BE2C (cell line): Measurements from ENCODE around the gene COPS7A. TPM values are rescaled to one million over a fixed set of nuclear protein-coding genes. Genes with fewer than 3 reads are reported as not detected.
A peak's percentile ranks its signal among the peaks of the same experiment; 100 is the strongest.

Experiments used
- DNase-seq: peaks from one replicate; pipeline ENCODE4 v3.0.0-alpha.2; 2020
- H3K27me3 ChIP-seq: fragments of 250-450 bp; sonication (Bioruptor Pico); 2 replicates; pipeline ENCODE4 v1.5.1; 2020; ENCODE audit warnings: mild to moderate bottlenecking
- H3K36me3 ChIP-seq: fragments of 250-450 bp; sonication (Bioruptor Pico); 2 replicates; pipeline ENCODE4 v1.5.1; 2020; ENCODE audit warnings: mild to moderate bottlenecking
- H3K4me1 ChIP-seq: fragments of 250-450 bp; sonication (Bioruptor Pico); 2 replicates; pipeline ENCODE4 v1.5.1; 2020
- H3K4me3 ChIP-seq: 2 replicates; pipeline ENCODE4 v1.5.1; 2011; ENCODE audit warnings: low read depth, low read length
- H3K9me3 ChIP-seq: fragments of 250-450 bp; sonication (Bioruptor Pico); 2 replicates; pipeline ENCODE4 v1.5.1; 2020
- polyA plus RNA-seq: library from polyadenylated mRNA; unstranded; fragments of >200 nt; gene quantifications from one replicate; pipeline ENCODE4 v1.2.1, GENCODE V29; 2012; ENCODE audit warnings: low read depth, missing spikeins; ENCODE audit not compliant: insufficient read length, insufficient read depth
- TF ChIP-seq, protein P1 (sequence below): IDR thresholded peaks from 2 replicates; pipeline ENCODE4 v1.5.1; 2012; ENCODE audit warnings: mild to moderate bottlenecking, low read depth, low read length

Gene COPS7A, protein sequence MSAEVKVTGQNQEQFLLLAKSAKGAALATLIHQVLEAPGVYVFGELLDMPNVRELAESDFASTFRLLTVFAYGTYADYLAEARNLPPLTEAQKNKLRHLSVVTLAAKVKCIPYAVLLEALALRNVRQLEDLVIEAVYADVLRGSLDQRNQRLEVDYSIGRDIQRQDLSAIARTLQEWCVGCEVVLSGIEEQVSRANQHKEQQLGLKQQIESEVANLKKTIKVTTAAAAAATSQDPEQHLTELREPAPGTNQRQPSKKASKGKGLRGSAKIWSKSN
- polyA plus RNA-seq: 335 TPM

DNA sequence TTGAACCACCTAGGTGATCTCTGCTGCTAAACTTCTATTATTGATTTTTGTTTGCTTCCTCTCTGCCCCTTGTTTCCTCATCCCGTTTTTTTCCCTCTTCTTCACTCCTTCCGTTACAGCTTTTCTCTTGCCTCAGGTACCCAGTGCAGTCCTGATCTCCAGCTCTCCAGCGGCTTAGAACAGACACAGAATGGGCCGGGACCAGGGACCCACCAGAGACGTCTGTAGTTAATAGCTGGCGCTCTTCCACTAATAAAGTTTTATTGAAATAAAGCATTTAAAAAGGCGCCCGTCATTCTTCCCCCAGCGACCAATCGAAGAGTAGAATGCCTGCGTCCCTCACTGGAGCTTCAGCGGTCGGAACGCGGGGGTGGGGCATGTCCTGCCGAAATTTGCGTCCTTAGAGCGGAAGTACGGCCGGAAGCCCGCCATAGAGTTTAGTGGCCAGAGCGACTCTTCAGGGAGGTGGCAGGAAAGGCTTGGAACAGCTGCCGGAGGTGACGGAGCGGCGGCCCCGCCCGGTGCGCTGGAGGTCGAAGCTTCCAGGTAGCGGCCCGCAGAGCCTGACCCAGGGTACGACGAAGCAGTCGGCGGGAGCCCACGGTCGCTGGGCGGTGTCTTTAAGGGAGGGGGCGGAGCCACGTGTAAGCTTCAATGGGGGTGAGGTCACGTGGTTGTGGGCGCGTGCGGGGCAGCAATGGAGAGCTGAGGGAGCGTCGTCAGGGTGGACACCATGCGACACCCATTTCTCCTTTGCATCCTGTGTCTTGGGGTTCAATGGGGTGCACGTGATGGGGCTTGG lies at the start of gene COPS7A:
Gene COPS7A, plus strand, starts transcription at position 440 of the 802 bp plus-strand sequence. CDS start 611 bp downstream, outside the sequence.
- H3K36me3 ChIP-seq: peaks cover 11% of the 10 kb centered on the region; the same call in 1 of the 2 replicates
- DNase-seq: peak; percentile 98
- H3K9me3 ChIP-seq: no peaks in the 10 kb centered on the region
- H3K4me3 ChIP-seq: peak within 1 kb of the TSS; percentile 88
- no peaks in the 10 kb centered on the region for H3K4me1 ChIP-seq
- H3K27me3 ChIP-seq: no peaks in the 10 kb centered on the region
- TF ChIP-seq, protein P1, sequence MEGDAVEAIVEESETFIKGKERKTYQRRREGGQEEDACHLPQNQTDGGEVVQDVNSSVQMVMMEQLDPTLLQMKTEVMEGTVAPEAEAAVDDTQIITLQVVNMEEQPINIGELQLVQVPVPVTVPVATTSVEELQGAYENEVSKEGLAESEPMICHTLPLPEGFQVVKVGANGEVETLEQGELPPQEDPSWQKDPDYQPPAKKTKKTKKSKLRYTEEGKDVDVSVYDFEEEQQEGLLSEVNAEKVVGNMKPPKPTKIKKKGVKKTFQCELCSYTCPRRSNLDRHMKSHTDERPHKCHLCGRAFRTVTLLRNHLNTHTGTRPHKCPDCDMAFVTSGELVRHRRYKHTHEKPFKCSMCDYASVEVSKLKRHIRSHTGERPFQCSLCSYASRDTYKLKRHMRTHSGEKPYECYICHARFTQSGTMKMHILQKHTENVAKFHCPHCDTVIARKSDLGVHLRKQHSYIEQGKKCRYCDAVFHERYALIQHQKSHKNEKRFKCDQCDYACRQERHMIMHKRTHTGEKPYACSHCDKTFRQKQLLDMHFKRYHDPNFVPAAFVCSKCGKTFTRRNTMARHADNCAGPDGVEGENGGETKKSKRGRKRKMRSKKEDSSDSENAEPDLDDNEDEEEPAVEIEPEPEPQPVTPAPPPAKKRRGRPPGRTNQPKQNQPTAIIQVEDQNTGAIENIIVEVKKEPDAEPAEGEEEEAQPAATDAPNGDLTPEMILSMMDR: no peak

DNA sequence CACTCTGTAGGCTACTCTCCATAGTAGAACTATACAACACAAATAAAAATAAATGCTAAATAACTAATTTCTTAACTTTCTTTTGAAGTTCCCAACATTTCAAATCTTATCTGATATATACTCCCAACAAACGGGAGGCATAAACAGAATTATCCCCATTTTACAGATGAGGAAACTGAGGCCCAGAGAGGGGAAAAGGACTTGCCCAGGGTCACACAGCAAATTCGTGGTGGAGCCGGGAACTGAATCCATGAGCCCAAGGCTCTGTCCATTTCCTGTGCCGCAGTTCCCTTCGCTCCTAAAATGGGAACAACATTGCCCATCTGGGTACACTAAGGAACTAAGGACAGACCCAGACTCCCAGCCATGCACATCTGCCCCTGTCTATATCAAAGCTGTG lies 46.9 kb upstream of the COPS7A start:
- no peaks in the 10 kb centered on the region for H3K27me3 ChIP-seq
- no peak overlapping the region for H3K4me3 ChIP-seq
- no peaks in the 10 kb centered on the region for H3K9me3 ChIP-seq
- peaks cover 80% of the 10 kb centered on the region for H3K36me3 ChIP-seq
- TF ChIP-seq, protein P1: no peak
- DNase-seq: no peak
- no peaks in the 10 kb centered on the region for H3K4me1 ChIP-seq

DNA sequence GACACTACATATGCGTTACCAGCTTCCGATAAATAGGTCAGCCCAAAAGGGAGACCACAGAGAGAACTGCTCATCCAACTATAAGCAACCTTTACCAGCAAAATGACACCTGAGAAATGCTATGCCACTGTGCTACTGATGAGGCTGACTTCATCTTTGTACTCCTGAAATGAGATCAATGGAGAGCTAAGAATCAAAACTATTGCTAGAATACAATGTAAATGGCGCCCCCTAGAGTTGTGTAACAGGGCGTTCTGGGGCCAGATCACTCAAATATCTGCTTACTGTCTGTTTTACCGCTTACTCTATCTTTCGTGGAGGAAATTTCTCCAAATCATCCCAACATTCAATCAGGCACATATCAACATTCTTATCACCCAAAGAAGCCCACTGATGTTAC lies 39.2 kb upstream of the COPS7A start:
- Histone ChIP-seq H3K27me3 (no peaks in the 10 kb centered on the region), H3K4me1 (no peaks in the 10 kb centered on the region), H3K9me3 (no peaks in the 10 kb centered on the region), H3K36me3 (peaks cover 25% of the 10 kb centered on the region), H3K4me3 (no peak overlapping the region)
- peak; percentile 67 for DNase-seq
- TF ChIP-seq, protein P1: peak; percentile 84

DNA sequence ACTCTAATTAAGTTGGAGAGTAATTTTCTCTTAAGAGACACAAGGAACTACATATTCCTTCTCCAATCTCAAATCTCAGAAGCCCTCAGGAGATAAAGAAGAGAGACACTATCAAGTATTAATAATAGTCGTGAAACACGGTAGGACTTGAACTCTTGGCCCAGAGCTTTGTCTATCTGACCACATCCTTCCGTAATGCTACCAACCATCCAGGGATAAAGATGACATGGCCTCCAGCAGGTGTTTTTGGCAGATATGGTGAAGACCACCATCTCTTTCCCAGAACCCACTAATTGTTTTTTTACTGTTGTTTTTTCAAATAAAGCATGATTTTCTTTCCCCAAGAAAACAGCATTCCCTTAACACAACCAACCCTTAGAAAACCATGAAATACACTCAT lies 38.0 kb upstream of the COPS7A start:
- Histone ChIP-seq H3K36me3 (peaks cover 17% of the 10 kb centered on the region), H3K27me3 (no peaks in the 10 kb centered on the region), H3K4me1 (no peaks in the 10 kb centered on the region), H3K9me3 (no peaks in the 10 kb centered on the region), H3K4me3 (no peak overlapping the region)
- no peak for DNase-seq
- TF ChIP-seq, protein P1: no peak

DNA sequence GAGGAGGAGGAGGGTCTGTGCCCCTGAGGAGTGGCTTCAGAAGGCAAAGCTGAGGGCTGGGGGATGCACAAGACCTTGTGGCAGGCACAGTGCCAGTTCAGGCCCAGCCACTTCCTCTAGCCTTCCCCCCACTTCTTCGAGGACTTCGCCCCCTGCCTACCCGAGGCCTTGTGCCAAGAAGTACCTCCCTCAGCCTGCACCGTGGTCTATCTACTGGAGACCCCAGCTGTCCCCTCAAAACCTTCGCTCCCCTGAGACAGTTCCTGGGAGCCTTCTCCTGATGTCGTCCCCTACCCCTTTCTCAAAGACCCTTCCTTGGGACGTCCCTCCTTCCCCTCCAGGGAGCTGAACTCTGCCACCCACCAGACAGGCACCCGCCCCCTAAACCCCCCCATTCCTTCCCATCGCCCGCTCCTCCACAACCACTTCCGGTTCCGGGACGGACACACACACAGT lies 35.3 kb upstream of the COPS7A start:
- TF ChIP-seq, protein P1: no peak
- Histone ChIP-seq H3K4me3 (peak overlapping the region; percentile 79), H3K27me3 (no peaks in the 10 kb centered on the region), H3K9me3 (no peaks in the 10 kb centered on the region), H3K4me1 (no peaks in the 10 kb centered on the region), H3K36me3 (peaks cover 17% of the 10 kb centered on the region)
- peak; percentile 35 for DNase-seq
